OCI-LY3 (cell line): ENCODE measurements around the gene PM20D1.

Experiments
- H2AFZ ChIP-seq: fragments of 200-600, 300-600 bp; shearing (Covaris generic); 2 replicates; pipeline ENCODE4 v1.6.0; 2014; ENCODE audit warnings: antibody characterized with exemption, low read depth, low read length
- H3K27ac ChIP-seq: fragments of 200-600, 300-600 bp; sonication (generic); 2 replicates; pipeline ENCODE4 v1.5.1; 2014; ENCODE audit warnings: mild to moderate bottlenecking, low read length, moderate library complexity, mixed read lengths
- H3K27me3 ChIP-seq: fragments of 200-600, 300-600 bp; sonication (generic); 2 replicates; pipeline ENCODE4 v1.6.1; 2014; ENCODE audit warnings: low read depth, low read length, mixed read lengths
- H3K36me3 ChIP-seq: fragments of 200-600, 300-600 bp; sonication (generic); replicated peaks from 2 replicates; pipeline ENCODE3; 2014; ENCODE audit warnings: low read depth, low read length, mixed read lengths
- H3K4me1 ChIP-seq: fragments of 300-600, 200-600 bp; sonication (generic); 2 replicates; pipeline ENCODE4 v1.6.1; 2014; ENCODE audit warnings: low read length, mixed read lengths
- H3K4me2 ChIP-seq: fragments of 200-600, 300-600 bp; sonication (generic); 2 replicates; pipeline ENCODE4 v1.6.1; 2014; ENCODE audit warnings: low read length, mixed read lengths
- H3K4me3 ChIP-seq: fragments of 300-600, 200-600 bp; sonication (generic); 2 replicates; pipeline ENCODE4 v1.5.1; 2014; ENCODE audit warnings: antibody characterized with exemption, mild to moderate bottlenecking, low read length, moderate library complexity
- H3K79me2 ChIP-seq: fragments of 300-600, 200-600 bp; shearing (Covaris generic); 2 replicates; pipeline ENCODE4 v1.6.1; 2014; ENCODE audit warnings: mild to moderate bottlenecking, low read length, mixed read lengths
- H3K9ac ChIP-seq: fragments of 300-600, 200-600 bp; shearing (Covaris generic); 2 replicates; pipeline ENCODE4 v1.6.0; 2014; ENCODE audit warnings: mild to moderate bottlenecking, low read length, moderate library complexity
- H3K9me3 ChIP-seq: fragments of 200-600, 300-600 bp; shearing (Covaris generic); 2 replicates; pipeline ENCODE4 v1.6.1; 2014; ENCODE audit warnings: low read length, mixed read lengths; ENCODE audit not compliant: insufficient read depth
- H4K20me1 ChIP-seq: fragments of 200-600, 300-600 bp; sonication (generic); 2 replicates; pipeline ENCODE4 v1.6.1; 2016; ENCODE audit warnings: low read length, mixed read lengths; ENCODE audit not compliant: insufficient read depth
- CTCF ChIP-seq: fragments of 200-600, 300-600 bp; sonication (generic); IDR thresholded peaks from 2 replicates; pipeline ENCODE4 v1.5.1; 2014; ENCODE audit warnings: antibody characterized with exemption, low read length, low read depth
- EZH2phosphoT487 ChIP-seq: fragments of 200-600 bp; shearing (Covaris generic); IDR thresholded peaks from 2 replicates; pipeline ENCODE4 v1.6.1; 2018; ENCODE audit warnings: antibody characterized with exemption, mixed run types, low read depth

The PM20D1 gene

GRCh38 chr1:205832326-205832751 lies 17.6 kb downstream of the PM20D1 start:
- Histone ChIP-seq H3K27ac (peak overlapping the region; percentile 69), H3K9me3 (no peaks in the 10 kb centered on the region), H3K27me3 (no peaks in the 10 kb centered on the region), H4K20me1 (no peaks in the 10 kb centered on the region), H3K9ac (peak overlapping the region; percentile 52), H3K4me3 (peak overlapping the region; percentile 62), H2AFZ (peak overlapping the region; percentile 10; the same call in 1 of the 2 replicates), H3K4me2 (peak overlapping the region; percentile 79), H3K4me1 (peaks cover 50% of the 10 kb centered on the region), H3K79me2 (peaks cover 9% of the 10 kb centered on the region), H3K36me3 (no peaks in the 10 kb centered on the region)
- no peak for TF ChIP-seq EZH2phosphoT487
- TF ChIP-seq CTCF = no peak

GRCh38 chr1:205827623-205828022 lies 22.3 kb downstream of the PM20D1 start:
- peaks cover 39% of the 10 kb centered on the region for H3K79me2 ChIP-seq
- H3K9me3 ChIP-seq = peaks cover 17% of the 10 kb centered on the region
- peak overlapping the region; percentile 84 for H3K27ac ChIP-seq
- peaks cover 17% of the 10 kb centered on the region for H3K36me3 ChIP-seq
- peak; percentile 32 for TF ChIP-seq CTCF
- no peak for TF ChIP-seq EZH2phosphoT487
- H3K4me2 ChIP-seq = peak overlapping the region; percentile 71
- H3K27me3 ChIP-seq = no peaks in the 10 kb centered on the region
- H3K4me3 ChIP-seq = no peak overlapping the region
- H4K20me1 ChIP-seq = no peaks in the 10 kb centered on the region
- peak overlapping the region; percentile 59; the same call in 1 of the 2 replicates for H3K9ac ChIP-seq
- H3K4me1 ChIP-seq = peaks cover 61% of the 10 kb centered on the region
- H2AFZ ChIP-seq = no peak overlapping the region

- Histone ChIP-seq H3K36me3 (peaks cover 23% of the 10 kb centered on the region), H3K27ac (peak overlapping the region; percentile 84), H3K4me3 (peak overlapping the region; percentile 51), H3K27me3 (no peaks in the 10 kb centered on the region), H3K4me1 (peaks cover 55% of the 10 kb centered on the region), H2AFZ (no peak overlapping the region), H3K4me2 (peak overlapping the region; percentile 71), H3K9me3 (peaks cover 23% of the 10 kb centered on the region), H3K79me2 (peaks cover 41% of the 10 kb centered on the region), H4K20me1 (no peaks in the 10 kb centered on the region), H3K9ac (peak overlapping the region; percentile 59)
- TF ChIP-seq EZH2phosphoT487 (no peak), CTCF (no peak)
Observed at GRCh38 chr1:205826995-205827394, 22.9 kb downstream of the PM20D1 start.

- no peak overlapping the region for H2AFZ ChIP-seq
- peak overlapping the region; percentile 62 for H3K9ac ChIP-seq
- H3K27me3 ChIP-seq = no peaks in the 10 kb centered on the region
- H3K4me3 ChIP-seq = peak overlapping the region; percentile 55
- H3K9me3 ChIP-seq = peaks cover 24% of the 10 kb centered on the region
- no peaks in the 10 kb centered on the region for H4K20me1 ChIP-seq
- peaks cover 38% of the 10 kb centered on the region for H3K79me2 ChIP-seq
- H3K36me3 ChIP-seq = peaks cover 26% of the 10 kb centered on the region
- peaks cover 51% of the 10 kb centered on the region for H3K4me1 ChIP-seq
- H3K4me2 ChIP-seq = peak overlapping the region; percentile 71
- TF ChIP-seq EZH2phosphoT487 (no peak), CTCF (no peak)
- H3K27ac ChIP-seq = peak overlapping the region; percentile 84
Observed at GRCh38 chr1:205826016-205826806, 23.7 kb downstream of the PM20D1 start.
